ENCODE results near the gene HSPB9. TPM values are rescaled to one million over a fixed set of nuclear protein-coding genes. Genes with fewer than 3 reads are reported as not detected.

Gene HSPB9
- total RNA-seq, 4 donors from 2014 or later = not detected

- Histone ChIP-seq H3K36me3 (no peaks in the 10 kb centered on the region), H3K27ac (no peak overlapping the region), H3K4me3 (no peak overlapping the region), H3K9me3 (no peaks in the 10 kb centered on the region), H3K4me1 (peaks cover 0 to 3% (median 0%) of the 10 kb centered on the region in 3 donors), H3K27me3 (peaks cover 6% of the 10 kb centered on the region)
- no peak for TF ChIP-seq EP300 (IDR thresholded peaks at IDR 0.05)
- TF ChIP-seq, protein P1, sequence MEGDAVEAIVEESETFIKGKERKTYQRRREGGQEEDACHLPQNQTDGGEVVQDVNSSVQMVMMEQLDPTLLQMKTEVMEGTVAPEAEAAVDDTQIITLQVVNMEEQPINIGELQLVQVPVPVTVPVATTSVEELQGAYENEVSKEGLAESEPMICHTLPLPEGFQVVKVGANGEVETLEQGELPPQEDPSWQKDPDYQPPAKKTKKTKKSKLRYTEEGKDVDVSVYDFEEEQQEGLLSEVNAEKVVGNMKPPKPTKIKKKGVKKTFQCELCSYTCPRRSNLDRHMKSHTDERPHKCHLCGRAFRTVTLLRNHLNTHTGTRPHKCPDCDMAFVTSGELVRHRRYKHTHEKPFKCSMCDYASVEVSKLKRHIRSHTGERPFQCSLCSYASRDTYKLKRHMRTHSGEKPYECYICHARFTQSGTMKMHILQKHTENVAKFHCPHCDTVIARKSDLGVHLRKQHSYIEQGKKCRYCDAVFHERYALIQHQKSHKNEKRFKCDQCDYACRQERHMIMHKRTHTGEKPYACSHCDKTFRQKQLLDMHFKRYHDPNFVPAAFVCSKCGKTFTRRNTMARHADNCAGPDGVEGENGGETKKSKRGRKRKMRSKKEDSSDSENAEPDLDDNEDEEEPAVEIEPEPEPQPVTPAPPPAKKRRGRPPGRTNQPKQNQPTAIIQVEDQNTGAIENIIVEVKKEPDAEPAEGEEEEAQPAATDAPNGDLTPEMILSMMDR (IDR thresholded peaks at IDR 0.05) = no peak
- no peak for TF ChIP-seq POLR2AphosphoS5 (IDR thresholded peaks at IDR 0.05)
- no peak for TF ChIP-seq POLR2A (IDR thresholded peaks at IDR 0.05)
- ATAC-seq = no peak
- WGBS, 2 donors (ENCODE audit: low coverage in 1 of 2) = 73 to 75% methylated on average over 3 to 5 of the region's 7 CpGs
Measured at GRCh38 chr17:42160531-42160910, 37.9 kb downstream of the HSPB9 start.

DNA sequence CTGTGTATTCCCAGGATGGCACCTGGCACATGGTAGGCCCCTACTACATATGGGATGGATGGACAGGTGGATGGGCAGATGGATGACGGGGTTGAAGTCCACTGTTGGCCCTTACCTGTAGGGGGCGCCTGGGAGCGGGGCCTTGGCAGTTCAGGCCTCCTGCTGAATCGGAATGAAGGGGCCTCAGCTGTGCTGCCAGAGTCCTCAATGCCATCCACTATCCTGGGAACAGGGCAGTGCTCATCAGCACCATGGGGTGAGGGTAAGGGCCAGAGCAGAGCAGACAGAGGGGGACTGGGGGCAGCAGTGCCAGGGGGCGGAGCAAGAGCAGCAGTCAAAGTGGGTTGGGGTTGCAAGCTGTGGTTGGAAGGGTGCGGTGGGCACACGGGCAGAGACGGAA lies 40.5 kb downstream of the HSPB9 start:
- no peak for ATAC-seq
- no peak overlapping the region for H3K27ac ChIP-seq
- H3K4me3 ChIP-seq = no peak overlapping the region
- TF ChIP-seq POLR2A (IDR thresholded peaks at IDR 0.05) = no peak
- no peak for TF ChIP-seq EP300 (IDR thresholded peaks at IDR 0.05)
- no peak for TF ChIP-seq POLR2AphosphoS5 (IDR thresholded peaks at IDR 0.05)
- TF ChIP-seq, protein P1 (IDR thresholded peaks at IDR 0.05) = no peak
- no peaks in the 10 kb centered on the region for H3K36me3 ChIP-seq
- 26 to 72% methylated on average over 4 of the region's 8 CpGs for WGBS, 2 donors (ENCODE audit: low coverage in 1 of 2)
- H3K4me1 ChIP-seq = no peaks in the 10 kb centered on the region
- no peaks in the 10 kb centered on the region for H3K9me3 ChIP-seq
- peaks cover 6% of the 10 kb centered on the region for H3K27me3 ChIP-seq

DNA sequence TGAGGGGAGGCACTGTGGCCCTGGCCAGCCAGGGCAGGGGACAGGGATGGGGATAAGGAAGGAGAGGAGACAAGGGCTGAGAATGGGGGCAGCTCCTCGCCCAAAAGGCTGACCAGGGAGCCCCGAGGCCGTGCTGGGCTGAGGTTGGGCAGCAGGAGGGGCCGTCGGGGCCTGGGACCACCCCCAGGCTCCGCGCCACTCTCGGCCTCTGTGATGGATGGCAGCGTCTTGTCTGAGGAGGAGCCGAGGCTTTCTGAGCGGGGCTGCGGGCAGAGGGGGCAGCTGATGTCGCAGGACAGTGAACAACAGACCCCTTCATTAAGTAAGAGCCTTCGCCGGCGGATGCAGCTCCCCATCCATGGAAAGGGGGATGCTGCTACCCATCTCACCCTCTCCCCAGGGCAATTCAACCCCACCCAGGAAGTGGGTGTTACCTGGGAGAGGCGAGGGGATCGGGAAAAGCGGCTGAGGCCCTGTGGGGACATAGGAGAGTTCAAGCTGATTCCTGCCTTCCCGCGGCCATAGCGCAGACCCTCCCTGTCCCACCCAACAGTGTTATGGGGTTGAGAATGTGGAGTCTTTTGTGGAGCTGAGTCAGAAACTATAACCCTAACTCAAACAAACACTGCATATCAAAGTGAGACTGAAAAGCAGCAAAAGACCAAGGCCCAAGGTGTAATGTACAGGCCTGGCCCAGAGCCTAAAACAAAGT lies 41.2 kb downstream of the HSPB9 start:
- Histone ChIP-seq H3K27ac (no peak overlapping the region), H3K4me1 (no peaks in the 10 kb centered on the region), H3K9me3 (no peaks in the 10 kb centered on the region), H3K4me3 (no peak overlapping the region), H3K27me3 (peaks cover 6% of the 10 kb centered on the region), H3K36me3 (no peaks in the 10 kb centered on the region)
- 16 to 44% methylated on average over 5 to 6 of the region's 22 CpGs for WGBS, 2 donors (ENCODE audit: low coverage in 1 of 2)
- ATAC-seq = no peak
- TF ChIP-seq POLR2A (IDR thresholded peaks at IDR 0.05) = no peak
- TF ChIP-seq, protein P1 (IDR thresholded peaks at IDR 0.05) = no peak
- no peak for TF ChIP-seq EP300 (IDR thresholded peaks at IDR 0.05)
- no peak for TF ChIP-seq POLR2AphosphoS5 (IDR thresholded peaks at IDR 0.05)

GRCh38 chr17:42165751-42166150 lies 43.1 kb downstream of the HSPB9 start:
- TF ChIP-seq POLR2A (IDR thresholded peaks at IDR 0.05) (no peak), EP300 (IDR thresholded peaks at IDR 0.05) (no peak)
- TF ChIP-seq, protein P1 (IDR thresholded peaks at IDR 0.05) = no peak
- no peak for ATAC-seq
- WGBS, 2 donors (ENCODE audit: low coverage in 1 of 2) = 79 to 85% methylated on average over 5 to 6 of the region's 6 CpGs
- no peaks in the 10 kb centered on the region for H3K36me3 ChIP-seq
- no peaks in the 10 kb centered on the region for H3K9me3 ChIP-seq
- peaks cover 12% of the 10 kb centered on the region for H3K27me3 ChIP-seq
- no peak overlapping the region for H3K27ac ChIP-seq
- H3K4me3 ChIP-seq = no peak overlapping the region
- H3K4me1 ChIP-seq = no peaks in the 10 kb centered on the region

DNA sequence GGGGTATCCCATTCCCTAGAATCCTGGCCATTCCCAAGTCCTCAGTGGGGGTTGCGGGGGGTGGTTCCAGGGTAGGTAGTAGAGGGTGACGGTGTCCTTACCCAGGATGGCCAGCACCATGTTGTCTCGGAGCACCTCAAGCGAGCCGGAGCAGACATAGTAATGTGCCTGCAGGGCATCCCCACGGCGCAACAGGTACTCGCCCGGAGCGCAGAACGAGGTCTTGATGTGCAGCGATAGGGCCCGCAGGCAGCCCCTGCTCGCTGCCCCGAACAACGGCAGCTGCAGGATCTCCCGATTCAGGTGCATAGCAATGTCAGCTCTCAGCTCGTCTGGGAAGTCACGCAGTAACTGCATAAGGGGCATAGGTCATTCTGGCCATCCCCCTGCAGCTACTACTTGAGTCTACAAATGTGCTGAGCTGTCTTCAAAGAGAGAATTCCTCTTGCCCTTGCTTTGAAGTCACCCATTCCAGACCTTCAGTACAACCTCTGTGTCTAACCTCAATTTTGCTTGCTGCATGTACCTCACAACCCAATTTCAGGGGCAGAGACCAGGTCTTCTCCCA lies 43.7 kb downstream of the HSPB9 start:
- Histone ChIP-seq H3K4me3 (no peak overlapping the region), H3K9me3 (no peaks in the 10 kb centered on the region), H3K27ac (no peak overlapping the region), H3K36me3 (no peaks in the 10 kb centered on the region), H3K4me1 (no peaks in the 10 kb centered on the region), H3K27me3 (peaks cover 17% of the 10 kb centered on the region)
- WGBS, 2 donors (ENCODE audit: low coverage in 1 of 2) = 97 to 100% methylated on average over 1 to 5 of the region's 19 CpGs
- no peak for TF ChIP-seq EP300 (IDR thresholded peaks at IDR 0.05)
- TF ChIP-seq, protein P1 (IDR thresholded peaks at IDR 0.05) = no peak
- TF ChIP-seq POLR2AphosphoS5 (IDR thresholded peaks at IDR 0.05) = no peak
- no peak for TF ChIP-seq POLR2A (IDR thresholded peaks at IDR 0.05)
- no peak for ATAC-seq
